HG02870 (cell line): ENCODE results near the gene RASA1.
"Not testable (repeated sequence)": the region's sequence is repeated elsewhere in the genome, so short reads cannot be mapped to it uniquely, and the experiment has no call there.

Experiments
- ATAC-seq: cut with Tn5 transposase; IDR thresholded peaks from one replicate; pipeline ENCODE4 v1.9.1; 2021; ENCODE audit warnings: mild to moderate bottlenecking, moderate library complexity; ENCODE audit not compliant: unreplicated experiment

Gene RASA1

DNA sequence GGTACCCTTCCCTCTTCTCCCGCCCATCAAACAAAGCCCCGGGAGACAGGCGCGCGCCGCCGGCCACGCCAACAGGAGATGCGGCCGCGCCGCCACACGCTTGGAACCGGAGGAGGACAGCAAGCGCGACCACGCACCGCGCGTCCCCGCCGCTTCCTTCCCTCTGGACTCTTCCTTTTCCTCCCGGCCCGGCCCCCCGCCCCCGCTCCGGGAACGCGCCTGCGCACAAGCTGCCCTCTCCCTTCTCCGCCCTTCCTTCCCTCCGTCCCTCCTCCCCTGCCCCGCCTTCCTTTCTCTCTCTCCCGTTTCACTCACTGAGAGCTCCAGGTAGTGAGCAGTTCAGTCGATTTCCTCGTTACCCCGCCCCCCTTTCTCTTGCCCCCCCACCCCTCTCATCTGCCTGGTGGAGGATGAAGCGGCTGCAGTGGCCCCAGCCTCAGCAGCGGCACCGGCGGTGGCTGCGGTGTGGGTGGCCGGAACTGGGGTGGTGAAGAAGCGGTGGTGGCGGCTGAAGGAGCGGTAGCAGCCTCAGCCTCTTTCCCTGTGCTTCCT, at the start of gene RASA1:
TSS of gene RASA1 (plus strand) at position 310 of the 552 bp plus-strand sequence. CDS start 569 bp downstream, outside the sequence.
- peak; percentile 50 for ATAC-seq

DNA sequence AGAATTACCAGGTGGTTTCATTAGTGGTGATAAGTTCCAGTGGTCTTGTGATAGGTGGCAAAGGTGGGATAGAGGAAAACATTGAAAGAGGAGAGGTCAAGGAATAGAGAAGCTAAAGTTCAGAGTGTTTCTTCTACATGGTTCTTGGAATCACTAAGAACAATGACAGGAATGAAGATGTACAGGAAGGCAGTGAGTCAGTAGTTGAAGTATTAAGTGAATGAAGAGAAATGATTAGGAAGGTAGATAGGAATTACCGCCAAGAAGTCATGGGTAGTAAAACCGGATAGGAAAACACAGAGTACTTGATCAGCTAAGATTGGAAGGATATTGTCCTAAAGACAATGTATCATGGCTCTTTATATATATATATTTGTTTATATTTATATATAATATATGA, 37.9 kb upstream of the RASA1 start:
- no peak for ATAC-seq

DNA sequence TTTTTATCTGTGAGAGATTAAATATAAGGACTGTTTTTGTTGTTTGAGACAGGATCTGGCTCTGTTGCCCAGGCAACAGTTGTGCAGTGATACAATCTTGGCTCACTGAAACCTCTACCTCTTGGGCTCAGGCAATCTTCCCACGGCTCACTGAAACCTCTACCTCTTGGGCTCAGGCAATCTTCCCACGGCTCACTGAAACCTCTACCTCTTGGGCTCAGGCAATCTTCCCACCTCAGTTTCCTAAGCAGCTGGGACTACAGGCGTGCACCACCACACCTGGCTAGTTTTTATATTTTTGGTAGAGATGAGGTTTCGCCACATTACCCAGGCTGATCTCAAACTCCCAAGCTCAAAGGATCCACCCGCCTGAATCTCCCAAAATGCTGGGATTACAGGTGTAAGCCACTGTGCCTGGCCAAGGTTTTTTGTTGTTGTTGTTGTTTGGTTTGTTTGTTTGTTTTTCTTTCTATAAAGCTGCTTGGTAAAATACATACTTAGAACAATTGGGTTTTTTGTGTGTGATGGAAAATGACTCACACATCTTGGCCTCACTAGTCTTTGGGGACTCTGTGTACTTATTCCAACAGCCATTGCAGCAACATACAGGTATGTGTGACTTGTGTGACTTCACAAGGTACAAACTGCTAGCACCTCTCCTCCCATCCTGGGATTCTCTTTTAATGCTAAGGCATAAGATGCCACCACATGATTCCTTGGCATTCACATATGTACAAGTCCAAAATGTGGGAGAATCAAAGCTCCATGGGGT, 36.5 kb upstream of the RASA1 start:
- ATAC-seq = peak; percentile 97

DNA sequence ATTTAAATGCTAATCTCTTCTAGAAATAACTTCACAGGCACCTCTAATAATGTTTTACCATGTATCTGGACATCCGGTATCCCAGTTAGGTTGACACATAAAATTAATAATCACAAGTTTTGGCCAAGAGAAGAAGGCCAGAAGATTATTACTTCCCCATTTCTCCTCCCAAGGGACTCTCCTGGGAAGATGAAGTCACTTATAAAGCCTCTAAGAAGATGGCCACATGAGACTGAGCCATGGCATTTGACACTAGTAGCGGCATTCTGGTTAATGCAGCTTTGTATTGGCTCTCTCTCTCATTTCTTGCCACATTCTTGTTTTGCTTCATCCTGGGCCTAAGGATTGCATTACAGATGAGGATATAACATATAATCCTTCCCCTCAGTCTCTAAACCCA, 34.5 kb upstream of the RASA1 start:
- no peak for ATAC-seq

DNA sequence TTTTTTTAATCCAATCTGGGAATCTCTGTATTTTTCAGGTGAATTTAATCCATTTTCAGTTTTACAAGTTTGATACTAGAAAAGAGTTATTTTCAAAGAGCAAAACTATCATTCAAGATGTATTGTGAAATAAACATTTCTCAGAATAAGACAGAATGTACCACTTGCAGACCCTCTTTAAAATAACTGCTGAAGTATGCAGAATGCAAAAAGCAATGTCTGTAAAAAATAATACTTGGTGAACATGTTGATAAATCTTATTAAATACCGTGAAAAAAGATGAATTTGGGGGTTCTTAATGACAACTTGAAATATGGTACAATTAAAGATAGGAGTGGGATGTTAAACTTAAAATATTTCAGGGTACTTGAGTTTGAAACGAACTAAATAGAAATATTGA, 26.1 kb upstream of the RASA1 start:
- no peak for ATAC-seq

DNA sequence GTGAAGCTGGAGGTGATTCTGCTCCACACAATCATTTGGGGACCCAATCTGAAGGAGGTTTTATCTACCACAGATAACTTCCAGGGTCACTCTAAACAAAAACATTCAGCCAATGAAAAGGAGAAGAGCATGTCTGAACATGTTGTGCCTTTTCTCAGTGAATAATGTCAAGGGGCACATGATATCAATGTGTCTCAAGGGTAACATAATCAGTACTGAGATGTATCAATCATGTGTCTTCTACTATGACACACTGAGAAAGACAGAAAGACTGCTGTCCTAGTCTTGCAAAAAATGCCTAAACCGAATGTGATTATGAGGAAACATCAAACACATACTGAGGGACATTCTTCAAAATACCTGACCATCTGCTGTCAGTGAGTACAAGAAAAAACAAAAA, 25.4 kb upstream of the RASA1 start:
- ATAC-seq = no peak

DNA sequence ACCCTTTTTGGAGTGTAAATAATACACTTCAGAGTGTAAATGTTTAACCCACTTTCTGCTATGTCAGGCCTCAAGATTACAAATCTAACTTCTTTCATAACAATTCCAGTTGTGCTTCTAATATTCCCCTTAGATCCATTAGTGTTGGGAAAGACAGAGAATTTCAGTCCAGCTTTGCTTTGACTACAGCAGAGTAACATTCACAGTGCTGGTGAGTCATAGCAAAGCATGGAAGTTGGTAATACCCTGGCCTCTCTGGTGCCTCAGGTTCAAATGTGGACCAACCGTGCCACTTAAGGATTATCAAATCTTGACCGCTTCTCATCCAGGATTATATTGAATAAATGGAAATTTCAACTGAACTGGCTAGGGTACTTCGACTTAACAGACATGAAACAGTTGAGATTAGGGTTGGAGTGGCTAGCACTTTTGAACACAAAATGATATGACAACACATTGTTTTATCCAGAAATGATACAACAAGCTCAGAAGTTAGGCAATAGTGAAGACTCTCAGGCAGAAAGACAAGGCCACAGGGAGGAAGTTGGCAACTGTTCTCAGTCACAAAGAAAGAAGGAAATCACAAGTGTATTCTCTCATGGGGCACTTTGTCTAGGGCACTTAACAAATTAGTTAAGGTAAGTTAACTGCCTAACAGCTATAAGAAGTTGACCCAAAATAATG, 24.4 kb upstream of the RASA1 start:
- no peak for ATAC-seq

DNA sequence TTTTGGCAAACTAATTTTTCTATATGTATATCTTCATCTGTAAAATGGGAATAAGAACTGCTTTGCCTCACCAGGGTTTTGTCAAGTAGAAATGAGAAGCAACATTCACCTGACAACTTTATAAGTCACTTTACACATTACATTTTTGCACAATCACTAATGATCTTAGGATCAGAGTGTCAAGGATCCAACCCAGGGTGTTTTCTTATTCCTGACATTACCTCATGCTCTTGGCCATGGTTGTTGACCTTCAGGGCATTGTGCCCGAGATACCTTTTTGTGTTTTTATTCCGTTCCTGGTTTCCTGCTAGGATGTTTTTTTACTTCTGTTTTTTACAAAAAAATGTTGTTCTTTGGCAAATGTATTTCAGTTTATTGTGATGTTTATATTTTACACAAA, 22.2 kb upstream of the RASA1 start:
- no peak for ATAC-seq

DNA sequence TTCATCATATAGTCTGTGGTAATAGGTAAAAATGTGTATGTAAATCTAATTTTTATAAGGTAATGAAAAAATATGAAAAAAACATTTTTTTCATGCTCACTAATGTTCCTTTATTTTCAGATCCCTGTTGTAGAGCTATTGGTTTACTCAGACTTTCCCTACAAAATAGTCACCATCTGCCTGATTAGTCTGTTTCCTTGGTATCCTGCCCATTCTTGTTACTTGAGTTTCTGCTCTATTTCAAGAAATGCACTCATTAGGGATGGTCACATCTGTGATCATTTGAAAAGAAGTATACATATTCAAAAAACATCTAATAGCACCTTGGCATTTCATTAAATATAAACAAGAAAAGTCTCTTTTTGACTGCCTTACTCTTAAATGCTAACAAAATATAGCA, 21.6 kb upstream of the RASA1 start:
- ATAC-seq = no peak

DNA sequence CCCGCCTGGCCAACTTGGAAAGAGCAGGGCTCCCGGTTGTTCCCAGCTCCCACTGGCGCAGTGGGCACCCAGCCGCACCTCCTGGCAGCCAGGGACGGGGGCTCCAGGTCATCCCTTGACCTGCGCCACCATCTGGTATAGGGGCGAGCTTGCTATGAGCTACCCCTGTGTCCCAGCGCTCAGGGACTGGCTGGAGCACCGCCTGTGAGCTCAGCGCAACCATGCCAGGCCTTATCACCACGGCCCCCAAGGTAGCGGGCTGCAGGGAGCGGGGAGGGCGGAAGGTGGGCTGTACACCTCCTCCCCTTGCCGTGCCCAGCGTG, 15.4 kb upstream of the RASA1 start:
- no peak for ATAC-seq

DNA sequence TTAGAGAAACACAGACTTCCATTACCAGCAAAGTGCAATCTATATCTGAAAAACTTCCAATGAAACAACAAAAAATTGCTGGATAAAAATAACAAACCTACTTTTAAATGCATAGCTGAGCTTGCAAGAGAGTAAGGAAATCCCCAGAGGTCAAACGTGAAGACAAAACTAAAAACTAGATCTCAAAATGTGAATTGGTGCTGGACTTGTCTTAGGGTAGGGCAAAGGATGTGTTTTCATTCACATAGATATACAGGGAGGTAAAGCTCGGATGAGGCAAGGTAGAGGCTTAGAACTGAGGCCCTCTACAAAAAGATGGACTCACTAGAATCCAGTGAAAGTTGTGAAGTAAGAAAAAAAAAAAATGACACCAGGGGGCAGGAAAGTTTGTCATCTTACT, 13.6 kb upstream of the RASA1 start:
- ATAC-seq = no peak

DNA sequence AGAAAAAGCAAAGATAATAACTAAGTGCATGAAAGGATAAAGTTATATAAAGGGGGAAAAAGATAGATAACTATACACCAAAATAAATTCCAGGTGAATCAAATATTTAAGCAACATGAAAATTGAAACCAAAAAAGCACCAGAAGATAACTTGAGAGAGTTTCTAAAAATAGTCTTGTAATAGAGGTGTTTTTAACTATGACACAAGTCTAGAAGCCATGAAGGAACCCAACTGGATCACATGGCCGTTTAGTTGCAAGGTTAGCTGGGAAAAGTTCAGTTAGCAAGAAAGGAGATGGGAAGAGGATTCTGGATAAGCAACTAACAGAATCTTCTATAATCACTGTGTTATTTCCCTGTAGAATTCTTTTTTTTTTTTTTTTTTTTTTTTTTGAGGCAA, 9.2 kb upstream of the RASA1 start:
- ATAC-seq = no peak

DNA sequence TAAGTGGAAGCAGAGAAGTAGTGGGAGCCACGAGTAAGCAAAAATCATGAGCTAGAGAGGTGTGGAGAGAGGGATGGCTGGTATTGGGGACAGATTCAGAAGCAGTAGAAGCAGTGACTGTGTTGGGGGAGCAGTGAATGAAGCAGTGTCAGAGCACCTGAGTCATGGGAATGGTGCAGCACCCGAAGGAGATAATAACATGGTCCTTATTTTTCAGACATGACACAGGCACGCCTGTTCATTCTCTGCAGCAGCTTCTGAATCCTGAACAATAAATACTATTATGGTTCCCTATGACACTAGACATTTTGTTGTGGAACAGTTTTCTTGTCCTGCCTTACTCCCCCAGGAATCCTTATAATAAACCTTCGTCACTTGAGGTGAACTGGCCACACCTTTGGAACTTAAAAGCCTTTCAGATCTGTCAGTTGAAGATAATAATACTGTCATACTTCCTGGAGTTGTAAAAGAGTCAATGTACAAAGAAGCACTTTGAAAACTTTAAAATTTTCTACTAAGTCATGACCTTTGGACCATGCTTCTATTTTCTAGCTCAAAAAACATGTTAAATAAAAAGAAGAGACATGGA, 7.0 kb upstream of the RASA1 start:
- ATAC-seq = no peak

DNA sequence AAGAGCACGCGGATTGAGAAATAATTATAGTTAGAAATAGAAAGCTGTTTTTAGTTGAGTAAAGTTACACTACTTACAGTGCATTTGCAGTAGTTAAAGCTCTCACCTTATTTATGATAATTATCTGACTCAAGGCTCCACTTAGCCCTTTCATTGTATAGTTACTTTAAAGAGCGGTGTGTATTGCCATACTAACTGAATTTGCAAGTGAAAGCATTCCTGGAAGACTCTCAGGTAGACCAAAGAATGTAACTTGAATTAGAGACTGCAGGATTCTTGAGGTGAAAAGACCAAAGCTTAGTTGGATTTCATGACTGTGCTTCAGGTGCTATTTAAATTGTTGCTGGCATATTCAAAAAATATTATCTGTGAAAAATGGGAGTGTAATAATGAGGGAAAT, 4.2 kb upstream of the RASA1 start:
- ATAC-seq = no peak

DNA sequence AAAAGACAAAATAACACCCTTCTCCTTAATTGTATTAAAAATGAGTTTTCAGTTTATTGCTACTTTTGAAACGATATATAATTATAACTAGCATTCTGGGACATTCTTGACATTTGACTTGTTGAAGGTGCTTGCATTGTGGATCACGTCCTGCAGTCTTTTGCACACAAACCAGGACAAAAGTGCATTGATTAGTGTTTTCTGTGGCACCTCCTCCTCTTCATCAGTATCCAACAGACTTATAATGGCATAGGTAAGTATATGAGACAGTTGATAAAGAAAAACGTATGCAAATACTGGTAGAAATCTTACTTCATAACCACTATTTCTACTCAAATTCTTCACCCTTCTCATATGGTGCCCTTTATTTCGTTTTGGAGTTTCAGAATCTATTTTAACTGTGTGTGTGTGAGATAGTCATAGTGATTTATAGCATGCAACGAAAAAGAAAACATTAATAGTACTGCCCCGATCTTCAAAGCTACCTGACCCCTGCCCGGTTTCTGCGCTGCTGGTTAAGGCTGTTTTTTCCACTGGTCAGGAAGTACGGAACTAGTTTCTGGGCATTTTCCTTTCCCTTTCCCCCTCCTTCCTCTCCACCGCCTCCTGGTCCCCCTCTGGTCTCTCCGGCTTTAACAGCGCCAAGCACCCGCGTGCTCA, 639 bp upstream of the RASA1 start:
- ATAC-seq = peak; percentile 31

DNA sequence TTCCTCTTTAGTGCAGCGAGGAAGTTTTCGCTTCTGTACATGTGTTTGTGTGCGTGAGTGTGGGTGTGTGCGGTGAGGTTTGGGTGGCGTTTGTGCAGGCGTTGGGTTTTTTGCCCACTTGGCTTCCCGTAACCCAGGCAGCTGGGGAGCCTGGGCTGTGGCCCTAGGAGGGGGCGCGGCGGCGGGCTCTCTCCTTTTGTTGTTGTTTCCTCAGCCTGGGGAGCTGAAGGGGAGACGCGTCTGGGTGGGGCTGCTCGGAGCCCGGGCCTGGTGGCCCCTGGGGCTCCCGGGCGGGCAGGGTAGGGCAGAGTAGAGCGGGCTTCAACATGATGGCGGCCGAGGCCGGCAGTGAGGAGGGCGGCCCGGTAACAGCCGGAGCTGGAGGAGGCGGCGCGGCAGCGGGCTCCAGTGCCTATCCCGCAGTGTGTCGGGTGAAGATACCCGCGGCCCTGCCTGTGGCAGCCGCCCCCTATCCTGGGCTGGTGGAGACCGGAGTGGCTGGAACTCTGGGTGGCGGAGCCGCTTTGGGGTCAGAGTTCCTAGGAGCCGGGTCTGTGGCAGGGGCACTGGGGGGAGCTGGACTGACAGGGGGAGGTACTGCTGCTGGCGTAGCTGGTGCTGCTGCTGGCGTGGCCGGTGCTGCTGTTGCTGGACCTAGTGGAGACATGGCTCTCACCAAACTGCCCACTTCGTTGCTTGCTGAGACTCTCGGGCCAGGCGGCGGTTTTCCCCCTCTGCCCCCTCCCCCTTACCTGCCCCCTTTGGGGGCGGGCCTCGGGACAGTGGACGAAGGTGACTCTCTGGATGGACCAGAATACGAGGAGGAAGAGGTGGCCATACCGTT, 665 bp downstream of the RASA1 start:
- ATAC-seq = peak; percentile 41

DNA sequence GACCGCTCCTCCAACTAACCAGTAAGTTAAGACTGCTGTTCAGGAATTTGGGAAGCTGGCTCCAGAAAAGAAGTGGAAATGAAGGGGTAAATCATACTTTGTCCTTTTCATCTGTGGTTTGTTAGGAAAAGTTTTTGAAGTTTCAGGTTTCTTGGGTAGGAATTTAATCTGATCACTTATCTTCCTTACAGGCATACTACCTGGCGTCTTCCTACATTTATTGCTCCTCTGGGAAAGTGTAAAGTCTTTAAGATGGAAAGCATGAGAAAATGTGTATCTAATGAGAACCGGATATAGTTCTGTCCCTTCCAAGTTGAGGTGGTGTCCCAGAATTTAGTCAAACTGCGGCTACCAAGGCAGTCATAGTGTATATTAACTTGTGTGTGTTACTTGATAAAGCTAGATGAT, 1.3 kb downstream of the RASA1 start:
- ATAC-seq = no peak

DNA sequence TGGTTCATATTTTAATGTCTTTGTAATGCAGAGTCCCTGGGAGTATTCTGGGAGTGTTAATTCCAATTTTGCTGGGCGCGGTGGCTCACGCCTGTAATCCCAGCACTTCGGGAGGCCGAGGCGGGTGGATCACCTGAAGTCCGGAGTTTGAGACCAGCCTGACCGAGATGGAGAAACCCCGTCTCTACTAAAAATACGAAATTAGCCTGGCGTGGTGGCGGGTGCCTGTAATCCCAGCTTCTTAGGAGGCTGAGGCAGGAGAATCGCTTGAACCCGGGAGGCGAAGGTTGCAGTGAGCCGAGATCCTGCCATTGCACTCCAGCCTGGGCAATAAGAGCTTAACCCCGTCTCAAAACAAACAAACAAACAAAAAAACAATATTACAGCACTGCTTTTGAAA, 3.2 kb downstream of the RASA1 start:
- not testable (repeated sequence) for ATAC-seq

DNA sequence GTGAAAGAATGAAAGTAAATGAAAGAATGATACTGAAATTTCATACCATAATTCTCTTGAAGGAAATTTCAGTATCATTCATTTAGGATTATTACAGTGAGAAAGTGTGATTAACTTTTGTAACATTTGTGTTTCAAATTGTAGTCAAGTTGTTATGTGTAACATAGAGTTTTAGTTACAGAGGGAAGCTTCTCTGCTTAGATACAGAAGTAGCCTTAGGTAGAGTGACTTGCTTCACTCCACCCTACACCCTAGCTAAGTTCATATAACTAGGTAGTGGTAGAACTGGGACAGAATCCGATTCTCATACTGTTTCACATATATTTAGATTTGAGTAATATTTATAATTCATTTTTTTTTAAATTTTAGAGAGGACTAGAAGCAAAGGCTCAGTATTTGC, 9.0 kb downstream of the RASA1 start:
- no peak for ATAC-seq

DNA sequence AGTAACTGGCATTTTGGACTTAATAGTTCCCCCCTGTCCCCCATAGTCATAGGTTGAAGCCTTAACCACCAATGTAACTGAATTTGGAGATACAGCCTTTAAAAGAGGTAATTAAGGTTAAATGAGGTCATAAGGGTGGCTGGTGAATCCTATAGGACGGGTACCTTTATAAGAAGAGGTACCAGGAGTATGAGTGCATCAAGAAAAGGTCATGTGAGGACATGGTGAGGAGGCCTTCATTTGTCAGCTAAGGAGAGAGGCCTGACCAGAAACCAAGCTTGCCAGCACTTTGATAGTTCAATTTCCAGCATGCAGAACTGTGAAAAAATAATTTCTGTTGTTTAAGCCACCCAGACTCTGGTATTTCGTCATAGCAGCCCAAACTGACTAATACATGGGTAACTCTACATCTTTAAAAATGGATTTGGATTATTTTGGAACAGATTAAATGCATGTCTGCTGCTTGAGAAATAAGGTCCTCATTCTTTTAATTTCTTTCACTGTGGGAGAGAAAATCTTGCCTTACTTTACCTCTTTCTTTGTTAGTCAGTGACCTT, 9.7 kb downstream of the RASA1 start:
- no peak for ATAC-seq
